Naive thymus-derived CD8-positive, alpha-beta T cell (primary cell): ENCODE data around the gene MGAT3. TPM values are rescaled to one million over a fixed set of nuclear protein-coding genes. Genes with fewer than 3 reads are reported as not detected.
A peak's percentile ranks its signal among the peaks of the same experiment; 100 is the strongest.

Experiments used
- ATAC-seq, 2 donors: fragments of 150-1000 bp; cut with Tn5 transposase in 1 of 2; sonication (Bioruptor Pico), chemical (Tn5 transposase) in 1 of 2; 1 replicate in 1 of 2; 2 replicates in 1 of 2; pipeline ENCODE4 v1.10.0; 2021; ENCODE audit warnings: mild to moderate bottlenecking in 2 of 2, moderate library complexity in 2 of 2
- POLR2A ChIA-PET: fragments of 350-600 bp; sonication (Branson Sonifier 250); formaldehyde crosslinking; loops from one replicate; lab custom pipeline; 2021; ENCODE audit warnings: antibody characterized with exemption; lab: Charles Lee
- DNase-seq, 10 donors: peaks; one replicate each; pipeline versions ENCODE4 v3.0.0 to v3.0.0-alpha.2; 2020 to 2022
- H3K27ac Mint-ChIP-seq, 10 donors: one replicate each; pipeline ENCODE4 v1.8.0; 2020 to 2022; ENCODE audit warnings: mild to moderate bottlenecking in 10 of 10, mixed read lengths in 10 of 10, moderate library complexity in 4 of 10, inconsistent platforms in 1 of 10
- H3K27me3 Mint-ChIP-seq, 5 donors: one replicate each; pipeline ENCODE4 v1.8.0; 2021 to 2022; ENCODE audit warnings: mixed read lengths in 5 of 5
- H3K36me3 Mint-ChIP-seq, 3 donors: one replicate each; pipeline ENCODE4 v1.8.0; 2020 to 2022; ENCODE audit warnings: mixed read lengths in 3 of 3, mild to moderate bottlenecking in 2 of 3, inconsistent platforms in 1 of 3
- H3K4me1 Mint-ChIP-seq, 4 donors: one replicate each; pipeline ENCODE4 v1.8.0; 2021 to 2022; ENCODE audit warnings: mixed read lengths in 4 of 4
- H3K4me3 Mint-ChIP-seq, 10 donors: one replicate each; pipeline ENCODE4 v1.8.0; 2020 to 2022; ENCODE audit warnings: mild to moderate bottlenecking in 10 of 10, mixed read lengths in 10 of 10, moderate library complexity in 6 of 10, inconsistent platforms in 1 of 10
- H3K9me3 Mint-ChIP-seq, 9 donors: one replicate each; pipeline ENCODE4 v1.8.0; 2020 to 2022; ENCODE audit warnings: mixed read lengths in 9 of 9, mild to moderate bottlenecking in 3 of 9, inconsistent platforms in 1 of 9, moderate library complexity in 1 of 9
- polyA plus RNA-seq, 3 donors: library from polyadenylated mRNA; unstranded; fragments of 300-500 nt; fragmentation: Illumina TruSeq; gene quantifications; one replicate each; pipeline ENCODE4 v1.2.3, GENCODE V29; 2021
- total RNA-seq, 8 experiments: library from RNA in 2 of 8; stranded (reverse) in 2 of 8; gene quantifications; one replicate each; pipeline ENCODE4 v1.2.3 and lab custom pipeline; 2021 to 2026

The MGAT3 gene
- total and polyA plus RNA-seq, 5 experiments from 2014 or later, result 0.05 to 0.55 (median 0.27) TPM

- Mint-ChIP-seq H3K4me1 (peaks cover 28 to 82% (median 69%) of the 10 kb centered on the region in 4 donors), H3K27me3 (peaks cover 0 to 4% (median 0%) of the 10 kb centered on the region in 5 donors), H3K27ac (peak overlapping the region; percentile 85 to 100 (median 99)), H3K4me3 (peak overlapping the region; percentile 87 to 100 (median 98)), H3K36me3 (peaks cover 8 to 51% (median 17%) of the 10 kb centered on the region in 3 donors), H3K9me3 (peaks cover 0 to 3% (median 0%) of the 10 kb centered on the region in 9 donors)
- POLR2A ChIA-PET, result interaction anchor here (1.0 to 5.2 kb wide), 10 partner anchors 9 to 521 kb away, joined by 3 to 72 read pairs (median 8); partner anchors contain the start of genes CBX7, MIEF1, RPL3 and RPS19BP1
- peak in 1 of 10 donors; percentile 31 for DNase-seq
- ATAC-seq, result no peak
Measured at GRCh38 chr22:39522567-39523300, 65.9 kb downstream of the MGAT3 start.

- POLR2A ChIA-PET, result interaction anchor here (0.6 to 5.2 kb wide), 11 partner anchors 10 to 1546 kb away, joined by 3 to 49 read pairs (median 5); partner anchors contain the start of genes CBX7, MIEF1, RPL3 and TAB1
- Mint-ChIP-seq H3K27ac (peak overlapping the region in 7 of 10 donors; percentile 20 to 86 (median 59)), H3K4me1 (peaks cover 33 to 87% (median 80%) of the 10 kb centered on the region in 4 donors), H3K27me3 (peaks cover 0 to 4% (median 0%) of the 10 kb centered on the region in 5 donors), H3K4me3 (peak overlapping the region in 8 of 10 donors; percentile 6 to 66 (median 46)), H3K36me3 (peaks cover 8 to 61% (median 17%) of the 10 kb centered on the region in 3 donors), H3K9me3 (peaks cover 0 to 3% (median 0%) of the 10 kb centered on the region in 9 donors)
- DNase-seq (no peak), ATAC-seq (no peak)
Measured at GRCh38 chr22:39524089-39524752, 67.4 kb downstream of the MGAT3 start.

GRCh38 chr22:39524753-39525657, 68.2 kb downstream of the MGAT3 start:
- H3K27me3 Mint-ChIP-seq, result peaks cover 0 to 3% (median 0%) of the 10 kb centered on the region in 5 donors
- POLR2A ChIA-PET, result interaction anchor here (0.6 to 5.2 kb wide), 8 partner anchors 9 to 1545 kb away, joined by 3 to 49 read pairs (median 5); partner anchors contain the start of genes MIEF1, RPL3 and TAB1
- H3K27ac Mint-ChIP-seq, result peak overlapping the region; percentile 56 to 94 (median 87)
- H3K9me3 Mint-ChIP-seq, result peaks cover 0 to 3% (median 0%) of the 10 kb centered on the region in 9 donors
- peaks cover 8 to 68% (median 16%) of the 10 kb centered on the region in 3 donors for H3K36me3 Mint-ChIP-seq
- no peak for ATAC-seq
- H3K4me3 Mint-ChIP-seq, result peak overlapping the region in 9 of 10 donors; percentile 7 to 74 (median 65)
- H3K4me1 Mint-ChIP-seq, result peaks cover 35 to 91% (median 86%) of the 10 kb centered on the region in 4 donors
- DNase-seq, result no peak

GRCh38 chr22:39525658-39525975, 68.8 kb downstream of the MGAT3 start:
- no peak for ATAC-seq
- no peak for DNase-seq
- H3K4me1 Mint-ChIP-seq, result peaks cover 37 to 94% (median 88%) of the 10 kb centered on the region in 4 donors
- no peaks in the 10 kb centered on the region for H3K9me3 Mint-ChIP-seq
- no peaks in the 10 kb centered on the region for H3K27me3 Mint-ChIP-seq
- H3K27ac Mint-ChIP-seq, result peak overlapping the region; percentile 56 to 94 (median 84)
- H3K36me3 Mint-ChIP-seq, result peaks cover 8 to 68% (median 15%) of the 10 kb centered on the region in 3 donors
- POLR2A ChIA-PET, result interaction anchor here (0.9 to 1.7 kb wide), 4 partner anchors 10 to 126 kb away, joined by 3 to 10 read pairs (median 5); partner anchors contain the start of genes MIEF1 and TAB1
- peak overlapping the region in 8 of 10 donors; percentile 7 to 74 (median 58) for H3K4me3 Mint-ChIP-seq

- peak; percentile 14 to 15 for ATAC-seq
- Mint-ChIP-seq H3K9me3 (no peaks in the 10 kb centered on the region), H3K36me3 (peaks cover 5 to 66% (median 12%) of the 10 kb centered on the region in 3 donors), H3K4me3 (peak overlapping the region in 7 of 10 donors; percentile 28 to 97 (median 59)), H3K4me1 (peaks cover 43 to 97% (median 95%) of the 10 kb centered on the region in 4 donors), H3K27ac (peak overlapping the region; percentile 37 to 93 (median 86)), H3K27me3 (no peaks in the 10 kb centered on the region)
- peak in 1 of 10 donors; percentile 26 for DNase-seq
- POLR2A ChIA-PET, result interaction anchor here (0.6 to 10.6 kb wide), 8 partner anchors 9 to 893 kb away, joined by 3 to 135 read pairs (median 6); partner anchors contain the start of genes ATF4 and MIEF1
Measured at GRCh38 chr22:39526736-39527171, 69.9 kb downstream of the MGAT3 start.

GRCh38 chr22:39527481-39527961, 70.7 kb downstream of the MGAT3 start:
- Mint-ChIP-seq H3K36me3 (peaks cover 0 to 58% (median 6%) of the 10 kb centered on the region in 3 donors), H3K4me1 (peaks cover 39 to 96% (median 92%) of the 10 kb centered on the region in 4 donors), H3K4me3 (peak overlapping the region in 8 of 10 donors; percentile 22 to 97 (median 56)), H3K27ac (peak overlapping the region; percentile 39 to 93 (median 84)), H3K27me3 (no peaks in the 10 kb centered on the region), H3K9me3 (no peaks in the 10 kb centered on the region)
- ATAC-seq (no peak), DNase-seq (no peak)
- POLR2A ChIA-PET, result interaction anchor here (0.6 to 10.6 kb wide), 7 partner anchors 10 to 368 kb away, joined by 6 to 135 read pairs (median 11); partner anchors contain the start of genes ATF4, MIEF1, RPL3 and TAB1

GRCh38 chr22:39528080-39528661, 71.4 kb downstream of the MGAT3 start:
- no peak for DNase-seq
- peaks cover 40 to 94% (median 89%) of the 10 kb centered on the region in 4 donors for H3K4me1 Mint-ChIP-seq
- no peaks in the 10 kb centered on the region for H3K9me3 Mint-ChIP-seq
- peak overlapping the region in 9 of 10 donors; percentile 48 to 92 (median 85) for H3K27ac Mint-ChIP-seq
- ATAC-seq, result no peak
- peaks cover 0 to 1% (median 0%) of the 10 kb centered on the region in 5 donors for H3K27me3 Mint-ChIP-seq
- peaks cover 0 to 51% (median 3%) of the 10 kb centered on the region in 3 donors for H3K36me3 Mint-ChIP-seq
- POLR2A ChIA-PET, result interaction anchor here (1.0 to 10.6 kb wide), 12 partner anchors 10 to 656 kb away, joined by 3 to 135 read pairs (median 9); partner anchors contain the start of genes ATF4, CBX6, CBX7 and MIEF1
- peak overlapping the region in 5 of 10 donors; percentile 18 to 97 (median 74) for H3K4me3 Mint-ChIP-seq

- Mint-ChIP-seq H3K27ac (peak overlapping the region; percentile 37 to 97 (median 86)), H3K4me1 (peaks cover 39 to 90% (median 85%) of the 10 kb centered on the region in 4 donors), H3K27me3 (peaks cover 0 to 1% (median 0%) of the 10 kb centered on the region in 5 donors), H3K4me3 (peak overlapping the region; percentile 52 to 97 (median 74)), H3K9me3 (no peaks in the 10 kb centered on the region), H3K36me3 (peaks cover 0 to 47% (median 3%) of the 10 kb centered on the region in 3 donors)
- POLR2A ChIA-PET, result interaction anchor here (0.5 to 10.6 kb wide), 21 partner anchors 11 to 828 kb away, joined by 3 to 135 read pairs (median 7); partner anchors contain the start of genes ATF4, CBX6, CBX7 and MIEF1
- ATAC-seq (peak; percentile 31 to 43), DNase-seq (peak; percentile 84 to 95 (median 90))
Measured at GRCh38 chr22:39528681-39529486, 72.1 kb downstream of the MGAT3 start.

- H3K9me3 Mint-ChIP-seq, result no peaks in the 10 kb centered on the region
Measured at GRCh38 chr22:39529487-39529851, 72.7 kb downstream of the MGAT3 start.

More at GRCh38 chr22:39529487-39529851, 72.7 kb downstream of the MGAT3 start:
- peaks cover 0 to 42% (median 3%) of the 10 kb centered on the region in 3 donors for H3K36me3 Mint-ChIP-seq
- H3K27me3 Mint-ChIP-seq, result peaks cover 0 to 1% (median 0%) of the 10 kb centered on the region in 5 donors
- POLR2A ChIA-PET, result interaction anchor here (0.7 to 10.6 kb wide), 17 partner anchors 12 to 515 kb away, joined by 3 to 135 read pairs (median 8); partner anchors contain the start of genes ATF4, CBX7, MIEF1 and RPL3
- H3K27ac Mint-ChIP-seq, result peak overlapping the region in 7 of 10 donors; percentile 37 to 97 (median 87)
- peaks cover 40 to 88% (median 85%) of the 10 kb centered on the region in 4 donors for H3K4me1 Mint-ChIP-seq
- no peak for ATAC-seq
- H3K4me3 Mint-ChIP-seq, result peak overlapping the region; percentile 52 to 97 (median 74)
- DNase-seq, result no peak
